NCI-H128 (cell line): ENCODE results near the gene ACSL6.

ENCODE experiments used
- DNase-seq: peaks from one replicate; lab custom pipeline; 2025; ENCODE audit not compliant: unreplicated experiment; lab: John Stamatoyannopoulos, UW

The ACSL6 gene

GRCh38 chr5:132001647-132002561 is 9.6 kb downstream of the ACSL6 start:
- DNase-seq: no peak

- no peak for DNase-seq
Observed at GRCh38 chr5:132000677-132001453, 10.6 kb downstream of the ACSL6 start.

- DNase-seq: no peak
Observed at GRCh38 chr5:132000241-132000490, 11.3 kb downstream of the ACSL6 start.

- no peak for DNase-seq
Observed at GRCh38 chr5:131999441-132000240, 11.8 kb downstream of the ACSL6 start.

GRCh38 chr5:131999041-131999440 is 12.4 kb downstream of the ACSL6 start:
- no peak for DNase-seq

GRCh38 chr5:131998431-131999040 is 12.9 kb downstream of the ACSL6 start:
- DNase-seq: no peak

- DNase-seq: no peak
Observed at GRCh38 chr5:131997727-131998117, 13.7 kb downstream of the ACSL6 start.

GRCh38 chr5:131997026-131997726 is 14.3 kb downstream of the ACSL6 start:
- DNase-seq: no peak

- DNase-seq: no peak
Observed at GRCh38 chr5:131996210-131997025, 15.0 kb downstream of the ACSL6 start.

- no peak for DNase-seq
Observed at GRCh38 chr5:131994533-131995226, 16.8 kb downstream of the ACSL6 start.

GRCh38 chr5:131994090-131994489 is 17.4 kb downstream of the ACSL6 start:
- no peak for DNase-seq

GRCh38 chr5:131993676-131994075 is 17.8 kb downstream of the ACSL6 start:
- DNase-seq: no peak

- no peak for DNase-seq
Observed at GRCh38 chr5:131992370-131992769, 19.1 kb downstream of the ACSL6 start.

GRCh38 chr5:131991593-131992324 is 19.7 kb downstream of the ACSL6 start:
- no peak for DNase-seq

- no peak for DNase-seq
Observed at GRCh38 chr5:131990716-131991115, 20.7 kb downstream of the ACSL6 start.

GRCh38 chr5:131988601-131989000 is 22.9 kb downstream of the ACSL6 start:
- DNase-seq: no peak

- DNase-seq: no peak
Observed at GRCh38 chr5:131987251-131987650, 24.2 kb downstream of the ACSL6 start.

- no peak for DNase-seq
Observed at GRCh38 chr5:131986161-131986912, 25.1 kb downstream of the ACSL6 start.
